ENCODE data around the gene CDK17.
A peak's percentile ranks its signal among the peaks of the same experiment; 100 is the strongest.

CDK17 gene

DNA sequence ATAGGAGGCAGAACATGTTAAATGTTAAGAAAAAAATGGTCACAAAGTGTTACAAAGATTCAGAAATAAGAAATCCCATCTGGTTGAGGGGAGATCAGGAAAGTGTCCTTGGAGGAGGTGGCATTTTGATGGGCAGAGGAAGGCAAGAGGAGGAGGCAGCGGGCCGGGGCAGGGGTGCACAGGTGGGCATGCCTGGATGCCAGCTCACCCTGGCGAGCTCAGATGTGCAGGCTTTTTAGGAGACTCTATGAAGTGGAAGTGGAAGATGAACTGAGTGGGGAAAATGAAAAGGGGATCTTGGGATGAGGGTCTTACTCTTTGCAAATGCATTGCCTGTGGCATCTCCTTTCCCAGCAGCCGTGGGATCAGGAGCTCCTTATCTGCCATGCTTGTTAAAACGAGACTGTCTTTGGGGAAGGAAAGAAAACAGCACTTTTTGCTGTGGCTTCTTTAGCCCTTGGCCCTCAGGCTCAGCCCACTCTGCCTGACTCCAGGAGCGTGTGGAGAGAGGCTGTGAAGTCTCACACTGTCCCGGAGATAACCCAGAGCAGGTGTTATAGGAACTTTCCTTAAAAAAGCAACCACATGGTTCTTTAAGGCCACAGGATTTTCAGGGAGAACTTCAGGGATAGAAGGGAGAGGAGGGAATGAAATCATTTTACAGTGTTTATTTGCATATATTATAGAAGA is 143.4 kb downstream of the CDK17 start:
- TF ChIP-seq, protein P1, sequence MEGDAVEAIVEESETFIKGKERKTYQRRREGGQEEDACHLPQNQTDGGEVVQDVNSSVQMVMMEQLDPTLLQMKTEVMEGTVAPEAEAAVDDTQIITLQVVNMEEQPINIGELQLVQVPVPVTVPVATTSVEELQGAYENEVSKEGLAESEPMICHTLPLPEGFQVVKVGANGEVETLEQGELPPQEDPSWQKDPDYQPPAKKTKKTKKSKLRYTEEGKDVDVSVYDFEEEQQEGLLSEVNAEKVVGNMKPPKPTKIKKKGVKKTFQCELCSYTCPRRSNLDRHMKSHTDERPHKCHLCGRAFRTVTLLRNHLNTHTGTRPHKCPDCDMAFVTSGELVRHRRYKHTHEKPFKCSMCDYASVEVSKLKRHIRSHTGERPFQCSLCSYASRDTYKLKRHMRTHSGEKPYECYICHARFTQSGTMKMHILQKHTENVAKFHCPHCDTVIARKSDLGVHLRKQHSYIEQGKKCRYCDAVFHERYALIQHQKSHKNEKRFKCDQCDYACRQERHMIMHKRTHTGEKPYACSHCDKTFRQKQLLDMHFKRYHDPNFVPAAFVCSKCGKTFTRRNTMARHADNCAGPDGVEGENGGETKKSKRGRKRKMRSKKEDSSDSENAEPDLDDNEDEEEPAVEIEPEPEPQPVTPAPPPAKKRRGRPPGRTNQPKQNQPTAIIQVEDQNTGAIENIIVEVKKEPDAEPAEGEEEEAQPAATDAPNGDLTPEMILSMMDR (IDR thresholded peaks at IDR 0.05; ENCODE audit: control extremely low read depth, extremely low read depth, low read depth, missing control alignments) = no peak
- no peak for DNase-seq (ENCODE audit: extremely low spot score)
- ChIA-PET CTCF (interaction anchor here (0.8 to 1.9 kb wide), 6 partner anchors 15 to 232 kb away, joined by 3 to 6 read pairs (median 3); partner anchors contain the start of gene CFAP54), POLR2A (no interaction called here)

DNA sequence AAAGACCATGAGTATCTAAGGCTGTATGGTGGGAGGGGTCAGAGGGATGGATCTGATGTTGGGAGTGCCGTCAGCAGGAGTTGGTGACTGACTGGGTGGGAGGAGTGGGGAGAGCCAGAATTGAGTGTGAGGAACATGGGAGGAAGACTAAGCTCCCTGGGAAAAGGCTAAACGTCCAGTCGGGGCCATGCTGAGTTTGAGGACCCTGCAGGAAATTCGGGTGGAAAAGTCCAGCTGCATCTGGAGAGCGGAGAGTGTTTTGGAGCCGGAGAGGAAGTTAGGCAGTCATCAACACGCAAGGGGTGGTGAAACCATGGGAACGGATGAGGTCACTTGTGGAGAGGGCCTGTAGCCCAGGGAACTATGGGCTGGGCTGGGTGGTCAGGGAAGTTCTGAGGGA is 145.2 kb downstream of the CDK17 start:
- TF ChIP-seq, protein P1 (IDR thresholded peaks at IDR 0.05; ENCODE audit: control extremely low read depth, extremely low read depth, low read depth, missing control alignments) = no peak
- CTCF ChIA-PET = interaction anchor here (1.1 to 2.3 kb wide), 4 partner anchors 13 to 52 kb away, joined by 3 to 9 read pairs (median 4); no protein-coding TSS in a partner anchor

DNA sequence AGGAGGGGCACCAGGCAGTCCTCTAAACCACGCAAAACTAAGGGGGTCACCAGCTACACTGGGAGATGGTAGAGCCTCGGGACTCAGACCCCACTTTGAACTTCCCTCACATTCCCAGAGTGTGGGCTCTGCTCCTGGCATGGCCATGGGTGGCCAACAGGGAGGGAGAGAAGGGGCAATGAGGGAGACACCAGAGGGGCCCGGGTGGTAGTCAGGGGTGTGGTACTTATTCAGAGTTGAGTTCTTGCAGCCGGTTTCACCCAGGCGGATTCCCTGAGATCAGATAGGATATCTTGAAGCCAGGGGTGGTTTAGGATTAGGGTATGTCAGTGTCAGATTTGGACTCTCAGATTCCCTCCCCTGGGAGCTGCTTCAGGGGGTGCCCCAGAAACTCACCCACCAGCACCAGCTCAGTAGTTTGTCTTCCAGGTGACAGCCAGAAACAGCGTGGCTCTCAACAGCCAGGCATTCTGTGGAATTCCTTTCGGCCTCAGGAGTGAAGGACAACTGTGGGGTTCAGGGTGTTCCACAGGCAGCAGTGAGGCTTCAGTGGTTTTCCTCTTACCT is 150.0 kb downstream of the CDK17 start:
- ChIA-PET CTCF (interaction anchor here (0.8 to 2.3 kb wide), 4 partner anchors 11 to 252 kb away, joined by 3 to 11 read pairs (median 3); no protein-coding TSS in a partner anchor), POLR2A (interaction anchor here (0.6 kb wide), 1 partner anchor 140 kb away, joined by 3 read pairs; no protein-coding TSS in a partner anchor)
- TF ChIP-seq, protein P1 (IDR thresholded peaks at IDR 0.05; ENCODE audit: control extremely low read depth, extremely low read depth, low read depth, missing control alignments) = no peak
- no peak for DNase-seq (ENCODE audit: extremely low spot score)

More for the DNA sequence above, 145.2 kb downstream of the CDK17 start:
- POLR2A ChIA-PET = no interaction called here
- no peak for DNase-seq (ENCODE audit: extremely low spot score)

DNA sequence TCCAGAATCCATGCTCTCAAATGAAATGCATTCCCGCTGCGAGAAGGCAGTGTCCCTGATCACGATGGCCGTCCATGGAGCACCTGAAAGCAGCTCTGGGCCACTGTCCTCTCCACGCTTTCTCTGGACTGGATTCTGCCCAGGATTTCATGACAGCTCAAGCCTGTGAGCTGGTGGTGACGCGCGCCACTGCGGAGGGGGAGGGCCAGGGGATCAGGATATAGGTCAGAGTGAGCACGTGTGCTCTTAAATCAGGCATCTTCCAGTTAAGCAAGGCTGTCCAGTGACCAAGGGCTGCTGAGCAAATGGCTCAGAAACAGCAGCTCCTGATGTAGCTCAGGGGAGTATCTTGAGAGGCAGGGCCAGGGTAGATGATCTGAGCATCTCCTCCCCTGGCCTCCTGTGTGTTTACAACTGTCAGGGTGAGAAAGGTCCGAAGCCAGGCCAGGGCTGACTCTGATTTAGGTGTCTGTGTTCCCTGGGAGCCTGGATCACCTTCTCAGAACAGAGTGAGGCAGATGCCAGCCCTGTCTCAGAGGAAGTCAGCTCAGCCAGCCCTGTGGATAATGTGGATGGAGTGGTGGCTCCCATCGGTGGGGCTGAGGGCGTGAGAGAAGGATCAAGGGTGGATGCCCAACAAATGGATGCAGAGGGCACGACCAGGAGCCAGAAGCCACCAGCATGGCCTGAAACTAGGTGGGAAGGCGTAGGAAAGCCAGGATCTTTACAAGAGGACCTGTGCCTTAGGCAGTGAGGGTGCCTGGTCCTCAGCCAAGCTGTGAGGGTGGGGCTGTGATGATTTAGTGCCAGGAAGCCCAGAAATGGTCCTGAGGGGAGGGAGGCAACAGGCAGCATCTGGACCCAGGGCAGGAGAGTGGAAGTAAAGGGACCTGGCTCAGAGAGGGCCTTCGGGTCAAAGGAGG is 150.8 kb downstream of the CDK17 start:
- TF ChIP-seq, protein P1 (IDR thresholded peaks at IDR 0.05; ENCODE audit: control extremely low read depth, extremely low read depth, low read depth, missing control alignments) = no peak
- ChIA-PET CTCF (interaction anchor here (1.0 to 1.2 kb wide), 3 partner anchors 15 to 251 kb away, joined by 3 to 4 read pairs (median 3); no protein-coding TSS in a partner anchor), POLR2A (interaction anchor here (0.6 kb wide), 1 partner anchor 141 kb away, joined by 3 read pairs; no protein-coding TSS in a partner anchor)
- DNase-seq (ENCODE audit: extremely low spot score) = peak; percentile 10

DNA sequence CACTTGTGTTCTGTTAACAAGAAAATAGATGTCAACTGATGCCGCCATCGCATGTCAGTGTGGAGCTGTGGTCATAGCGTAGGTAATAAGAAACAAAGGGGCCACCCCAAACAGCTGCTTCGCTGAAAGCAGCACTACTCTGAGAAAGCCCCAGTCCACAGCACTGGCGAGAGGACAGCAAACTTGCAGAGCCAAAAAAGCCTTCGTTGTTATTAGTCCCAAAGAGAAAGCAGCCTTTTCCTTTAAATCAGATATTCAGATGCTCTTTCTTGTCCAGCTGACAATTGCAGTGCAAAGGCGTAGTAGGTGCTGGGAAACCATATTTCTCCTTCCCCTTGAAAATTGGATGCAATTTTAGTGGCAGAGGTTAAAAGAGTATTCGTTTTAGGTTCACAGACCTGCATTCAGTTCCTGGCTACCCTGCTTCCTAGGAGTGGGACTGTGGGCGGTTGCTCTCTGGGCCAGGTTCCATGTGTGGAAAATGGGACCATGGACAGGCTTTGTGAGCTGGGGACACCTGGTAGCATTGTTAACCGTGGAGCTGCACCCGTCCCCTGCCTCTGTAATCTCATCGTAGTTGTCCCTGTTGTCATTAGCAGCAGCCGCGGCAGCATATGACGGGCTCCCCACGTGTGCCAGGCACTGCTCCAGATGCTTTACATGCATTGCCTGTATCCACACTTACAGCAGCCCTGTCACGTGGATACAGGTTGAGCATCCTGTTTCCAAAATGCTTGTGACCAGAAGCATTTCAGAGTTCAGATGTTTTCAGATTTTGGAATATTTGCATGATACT is 151.9 kb downstream of the CDK17 start:
- ChIA-PET POLR2A (no interaction called here), CTCF (interaction anchor here (1.1 to 1.6 kb wide), 4 partner anchors 9 to 33 kb away, joined by 3 to 4 read pairs (median 4); no protein-coding TSS in a partner anchor)
- no peak for DNase-seq (ENCODE audit: extremely low spot score)

More for the DNA sequence above, 151.9 kb downstream of the CDK17 start:
- TF ChIP-seq, protein P1 (IDR thresholded peaks at IDR 0.05; ENCODE audit: control extremely low read depth, extremely low read depth, low read depth, missing control alignments) = no peak
